Esophagus squamous epithelium (tissue), 5 donors: Measurements from ENCODE around the gene CAPN2. TPM values are rescaled to one million over a fixed set of nuclear protein-coding genes. Genes with fewer than 3 reads are reported as not detected.
A peak's percentile ranks its signal among the peaks of the same experiment; 100 is the strongest.

Source experiments
- DNase-seq: peaks from one replicate; lab custom pipeline; 2025; lab: John Stamatoyannopoulos, UW
- H3K27ac ChIP-seq, 4 donors: fragments of 200-600 bp; sonication (generic); one replicate each; pipeline ENCODE4 v1.5.1; 2016 to 2019; ENCODE audit warnings: mild to moderate bottlenecking in 1 of 4
- H3K27me3 ChIP-seq, 4 donors: fragments of 200-600 bp; sonication (generic); 1 replicate in 3 of 4; 2 replicates in 1 of 4; pipeline versions ENCODE4 v1.5.1 to v1.6.0; 2017 to 2021; ENCODE audit warnings: antibody characterized with exemption in 1 of 4
- H3K36me3 ChIP-seq, 3 donors: fragments of 200-600 bp; sonication (generic); one replicate each; pipeline ENCODE4 v1.5.1; 2016 to 2019
- H3K4me1 ChIP-seq, 3 donors: fragments of 200-600 bp; sonication (generic); one replicate each; pipeline ENCODE4 v1.5.1; 2017 to 2019
- H3K4me3 ChIP-seq, 4 donors: fragments of 200-600 bp; sonication (generic); 1 replicate in 3 of 4; 2 replicates in 1 of 4; pipeline ENCODE4 v1.5.1; 2016 to 2019; ENCODE audit warnings: mild to moderate bottlenecking in 2 of 4, moderate library complexity in 1 of 4
- H3K9me3 ChIP-seq, 3 donors: fragments of 200-600 bp; sonication (generic); one replicate each; pipeline ENCODE4 v1.5.1; 2016 to 2019
- CTCF ChIP-seq, 6 experiments: fragments of 450-650 bp in 4 of 6; fragments of 200-600 bp in 2 of 6; sonication (generic) in 2 of 6; IDR thresholded peaks; one replicate each; pipeline ENCODE4 v1.5.1; 2016 to 2019; ENCODE audit warnings: antibody characterized with exemption in 6 of 6, mild to moderate bottlenecking in 4 of 6, moderate library complexity in 4 of 6
- POLR2A ChIP-seq, 4 donors: fragments of 450-650 bp; IDR thresholded peaks; one replicate each; pipeline ENCODE4 v1.6.1; 2017; ENCODE audit warnings: antibody characterized with exemption in 4 of 4, mild to moderate bottlenecking in 4 of 4, moderate library complexity in 3 of 4
- WGBS, 2 donors: methylation state at CpG; one replicate each; pipeline ENCODE4 v1.1.5; 2018; 5-methylcytosine and 5-hydroxymethylcytosine counted together
- intact Hi-C: fragments of 100-400 bp; cut with DNase I; formaldehyde crosslinking; loops from one replicate; pipeline ENCODE4 v1.15.0; 2022
- total RNA-seq, 4 donors: library from RNA; depleted of rRNA; stranded (reverse); fragments of >200 nt; gene quantifications; one replicate each; pipeline ENCODE4 v1.1.0, GENCODE V29; 2016
- donor health status: DM: yes; HTN: yes; CAD: no.

CAPN2 gene
- total RNA-seq, 4 donors from 2014 or later = 145 to 234 (median 177) TPM

- 18 to 29% methylated on average over 3 to 4 of the region's 6 CpGs for WGBS, 2 donors
- H3K4me1 ChIP-seq = peaks cover 27 to 77% (median 45%) of the 10 kb centered on the region in 3 donors
- no peaks in the 10 kb centered on the region for H3K27me3 ChIP-seq
- intact Hi-C loops = no loop called here
- H3K9me3 ChIP-seq = no peaks in the 10 kb centered on the region
- H3K4me3 ChIP-seq = peak overlapping the region in 1 of 4 donors; percentile 27
- peak in 1 of 6 experiments; percentile 5 for TF ChIP-seq CTCF (IDR thresholded peaks at IDR 0.05)
- no peak for TF ChIP-seq POLR2A (IDR thresholded peaks at IDR 0.05)
- H3K36me3 ChIP-seq = no peaks in the 10 kb centered on the region
- DNase-seq = no peak
- H3K27ac ChIP-seq = peak overlapping the region; percentile 81 to 91 (median 86)
These were observed 4.9 kb upstream of the CAPN2 start for GRCh38 chr1:223707256-223708000.

GRCh38 chr1:223708001-223708359 lies 4.4 kb upstream of the CAPN2 start:
- DNase-seq = no peak
- H3K4me3 ChIP-seq = peak overlapping the region in 1 of 4 donors; percentile 27
- peak in 5 of 6 experiments; percentile 22 to 66 (median 47) for TF ChIP-seq CTCF (IDR thresholded peaks at IDR 0.05)
- no peak for TF ChIP-seq POLR2A (IDR thresholded peaks at IDR 0.05)
- H3K9me3 ChIP-seq = no peaks in the 10 kb centered on the region
- no peaks in the 10 kb centered on the region for H3K27me3 ChIP-seq
- intact Hi-C loops = no loop called here
- peak overlapping the region; percentile 81 to 91 (median 86) for H3K27ac ChIP-seq
- H3K36me3 ChIP-seq = no peaks in the 10 kb centered on the region
- H3K4me1 ChIP-seq = peaks cover 27 to 72% (median 45%) of the 10 kb centered on the region in 3 donors
- 20 to 46% methylated on average over 4 to 5 of the region's 5 CpGs for WGBS, 2 donors

GRCh38 chr1:223708651-223709268 lies 3.6 kb upstream of the CAPN2 start:
- H3K4me3 ChIP-seq = no peak overlapping the region
- no peaks in the 10 kb centered on the region for H3K27me3 ChIP-seq
- H3K36me3 ChIP-seq = no peaks in the 10 kb centered on the region
- H3K9me3 ChIP-seq = no peaks in the 10 kb centered on the region
- H3K27ac ChIP-seq = peak overlapping the region; percentile 0 to 91 (median 82)
- peaks cover 32 to 79% (median 45%) of the 10 kb centered on the region in 3 donors for H3K4me1 ChIP-seq
- no peak for DNase-seq
- 69 to 89% methylated on average over 3 of the region's 3 CpGs for WGBS, 2 donors
- intact Hi-C loops = no loop called here
- TF ChIP-seq POLR2A (IDR thresholded peaks at IDR 0.05) = no peak
- TF ChIP-seq CTCF (IDR thresholded peaks at IDR 0.05) = no peak

GRCh38 chr1:223709598-223709997 lies 2.7 kb upstream of the CAPN2 start:
- TF ChIP-seq POLR2A (IDR thresholded peaks at IDR 0.05) (no peak), CTCF (IDR thresholded peaks at IDR 0.05) (peak in 3 of 6 experiments; percentile 5 to 35 (median 20))
- WGBS, 2 donors = 67 to 72% methylated on average over 3 of the region's 3 CpGs
- H3K4me3 ChIP-seq = no peak overlapping the region
- no peaks in the 10 kb centered on the region for H3K9me3 ChIP-seq
- intact Hi-C loops = no loop called here
- no peak for DNase-seq
- no peaks in the 10 kb centered on the region for H3K36me3 ChIP-seq
- H3K4me1 ChIP-seq = peaks cover 39 to 85% (median 50%) of the 10 kb centered on the region in 3 donors
- peak overlapping the region in 2 of 4 donors; percentile 84 to 91 for H3K27ac ChIP-seq
- no peaks in the 10 kb centered on the region for H3K27me3 ChIP-seq
